KMS-11 (cell line): ENCODE measurements around the gene HORMAD2.

Experiments used
- H2AFZ ChIP-seq: fragments of 200-600 bp; sonication (generic); 2 replicates; pipeline ENCODE4 v1.6.1; 2016; ENCODE audit warnings: antibody characterized with exemption, mixed run types, low read depth
- H3K27ac ChIP-seq: fragments of 200-600 bp; sonication (generic); 2 replicates; pipeline ENCODE4 v1.6.1; 2016; ENCODE audit warnings: mild to moderate bottlenecking, mixed run types
- H3K27me3 ChIP-seq: fragments of 200-600 bp; sonication (generic); 2 replicates; pipeline ENCODE4 v1.6.1; 2017; ENCODE audit warnings: mild to moderate bottlenecking, low read depth, mixed run types, moderate library complexity; ENCODE audit not compliant: insufficient read depth
- H3K36me3 ChIP-seq: fragments of 200-600 bp; sonication (generic); 2 replicates; pipeline ENCODE4 v1.6.1; 2017; ENCODE audit warnings: mild to moderate bottlenecking, mixed run types; ENCODE audit not compliant: insufficient read depth
- H3K4me1 ChIP-seq: fragments of 200-600 bp; sonication (generic); 2 replicates; pipeline ENCODE4 v1.6.1; 2016; ENCODE audit warnings: mild to moderate bottlenecking, low read depth, mixed run types; ENCODE audit not compliant: poor library complexity, severe bottlenecking
- H3K4me2 ChIP-seq: fragments of 200-600 bp; sonication (generic); 2 replicates; pipeline ENCODE4 v1.7.0; 2016; ENCODE audit warnings: mild to moderate bottlenecking, mixed run types
- H3K4me3 ChIP-seq: fragments of 200-600 bp; sonication (generic); IDR thresholded peaks from 2 replicates; pipeline ENCODE4 v1.6.1; 2017; ENCODE audit warnings: low read depth, low read length, mixed read lengths; ENCODE audit not compliant: insufficient read depth
- H3K79me2 ChIP-seq: fragments of 200-600 bp; sonication (generic); 2 replicates; pipeline ENCODE4 v1.6.1; 2016; ENCODE audit warnings: low read depth, mixed run types; ENCODE audit not compliant: insufficient read depth
- H3K9ac ChIP-seq: fragments of 200-600 bp; sonication (generic); 2 replicates; pipeline ENCODE4 v1.6.1; 2016; ENCODE audit warnings: mild to moderate bottlenecking, mixed run types
- H4K20me1 ChIP-seq: fragments of 200-600 bp; sonication (generic); 2 replicates; pipeline ENCODE4 v1.6.1; 2016; ENCODE audit warnings: mild to moderate bottlenecking, mixed run types; ENCODE audit not compliant: insufficient read depth
- CTCF ChIP-seq: fragments of 200-600 bp; sonication (generic); conservative IDR thresholded peaks from 2 replicates; pipeline ENCODE4 v1.6.1; 2017; ENCODE audit warnings: low read depth, mild to moderate bottlenecking, antibody characterized with exemption, low read length, moderate library complexity, mixed read lengths

Gene HORMAD2

GRCh38 chr22:30171008-30171407, 90.7 kb downstream of the HORMAD2 start:
- no peak overlapping the region for H3K4me3 ChIP-seq

GRCh38 chr22:30175690-30176288, 95.5 kb downstream of the HORMAD2 start:
- Histone ChIP-seq H3K9ac (no peak overlapping the region), H3K4me3 (no peak overlapping the region), H3K27me3 (no peaks in the 10 kb centered on the region), H3K4me2 (no peak overlapping the region), H3K79me2 (no peaks in the 10 kb centered on the region), H3K4me1 (no peaks in the 10 kb centered on the region), H3K36me3 (no peaks in the 10 kb centered on the region), H3K27ac (no peak overlapping the region), H4K20me1 (no peaks in the 10 kb centered on the region), H2AFZ (no peak overlapping the region)
- no peak for TF ChIP-seq CTCF

More at GRCh38 chr22:30171008-30171407, 90.7 kb downstream of the HORMAD2 start:
- Histone ChIP-seq H2AFZ (no peak overlapping the region), H3K27ac (no peak overlapping the region), H3K79me2 (no peaks in the 10 kb centered on the region), H3K27me3 (no peaks in the 10 kb centered on the region), H3K36me3 (no peaks in the 10 kb centered on the region), H4K20me1 (no peaks in the 10 kb centered on the region), H3K9ac (no peak overlapping the region), H3K4me2 (no peak overlapping the region), H3K4me1 (no peaks in the 10 kb centered on the region)
- no peak for TF ChIP-seq CTCF

GRCh38 chr22:30176431-30176830, 96.2 kb downstream of the HORMAD2 start:
- Histone ChIP-seq H3K4me3 (no peak overlapping the region), H3K4me2 (no peak overlapping the region), H3K79me2 (no peaks in the 10 kb centered on the region), H3K9ac (no peak overlapping the region), H4K20me1 (no peaks in the 10 kb centered on the region), H3K36me3 (no peaks in the 10 kb centered on the region), H3K27ac (no peak overlapping the region), H3K27me3 (no peaks in the 10 kb centered on the region), H3K4me1 (no peaks in the 10 kb centered on the region), H2AFZ (no peak overlapping the region)
- TF ChIP-seq CTCF: no peak

- H3K4me3 ChIP-seq: no peak overlapping the region
- no peak overlapping the region for H3K9ac ChIP-seq
- TF ChIP-seq CTCF: no peak
- peaks cover 1% of the 10 kb centered on the region for H3K4me1 ChIP-seq
- no peaks in the 10 kb centered on the region for H3K79me2 ChIP-seq
- no peak overlapping the region for H3K27ac ChIP-seq
- H3K27me3 ChIP-seq: no peaks in the 10 kb centered on the region
- H3K36me3 ChIP-seq: no peaks in the 10 kb centered on the region
- H2AFZ ChIP-seq: no peak overlapping the region
- H3K4me2 ChIP-seq: no peak overlapping the region
- H4K20me1 ChIP-seq: no peaks in the 10 kb centered on the region
Observed at GRCh38 chr22:30178181-30179126, 98.2 kb downstream of the HORMAD2 start.
